ENCODE data around the gene TMEM217.

TMEM217 gene

GRCh38 chr6:37280162-37280887 is 22.4 kb upstream of the TMEM217 start:
- DNase-seq (ENCODE audit: low read depth): no peak

DNA sequence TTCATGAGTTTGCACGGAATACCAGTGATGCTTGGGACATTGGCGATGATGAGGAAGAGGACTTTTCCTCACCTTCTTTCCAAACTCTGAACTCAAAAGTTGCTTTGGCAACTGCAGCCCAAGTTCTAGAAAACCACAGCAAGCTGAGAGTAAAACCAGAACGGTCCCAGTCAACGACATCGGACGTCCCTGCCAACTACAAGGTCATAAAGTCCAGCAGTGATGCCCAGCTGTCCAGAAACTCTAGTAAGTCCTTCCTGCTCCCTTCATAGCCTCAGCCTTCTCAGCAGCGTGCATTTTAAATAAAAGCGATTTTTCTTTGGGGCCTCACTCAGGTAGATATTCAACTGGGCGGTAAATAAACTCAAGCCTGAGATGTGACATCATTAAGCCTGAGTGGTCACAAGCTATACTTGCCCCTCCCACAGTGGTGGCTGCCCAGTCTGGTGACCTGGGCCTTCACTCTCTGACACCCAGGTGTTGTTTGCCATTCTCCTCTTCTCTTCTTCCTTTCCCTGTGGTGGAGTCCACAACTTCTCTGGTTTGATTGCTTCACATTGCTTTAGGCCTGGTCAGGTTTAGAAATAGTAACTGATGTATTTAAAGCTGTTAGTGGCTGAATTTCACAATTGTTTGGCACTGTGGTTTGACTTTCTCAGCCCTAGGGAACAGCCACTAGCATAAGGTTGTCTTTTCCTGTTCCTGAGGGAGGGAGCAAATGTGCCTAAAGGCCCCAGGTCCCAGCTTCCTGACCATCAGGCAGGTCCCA is 21.6 kb upstream of the TMEM217 start:
- no peak for DNase-seq (ENCODE audit: low read depth)

DNA sequence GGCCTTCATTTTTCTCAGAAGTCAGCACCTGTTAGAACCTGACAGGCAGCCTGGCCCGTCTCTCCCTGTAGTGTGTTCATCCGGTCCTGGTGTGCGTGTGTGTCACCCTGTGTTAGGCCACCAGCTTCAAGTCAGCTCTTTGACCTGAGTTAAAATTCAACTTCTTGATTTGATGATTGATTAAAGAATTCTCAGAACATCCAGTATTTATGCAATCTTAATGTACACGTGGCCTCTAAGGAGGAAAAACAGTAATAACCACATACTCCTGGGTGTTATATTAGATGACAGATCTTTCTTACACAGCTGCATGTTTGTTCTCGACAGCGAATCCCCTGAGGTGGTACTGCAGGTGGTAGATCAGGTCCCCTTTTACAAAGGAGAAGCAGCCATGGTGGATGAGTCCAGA is 19.1 kb upstream of the TMEM217 start:
- DNase-seq (ENCODE audit: low read depth): no peak

- no peak for DNase-seq (ENCODE audit: low read depth)
Measured at GRCh38 chr6:37275350-37275749, 17.4 kb upstream of the TMEM217 start.

GRCh38 chr6:37273690-37274089 is 15.7 kb upstream of the TMEM217 start:
- DNase-seq (ENCODE audit: low read depth): no peak

GRCh38 chr6:37272834-37273566 is 15.1 kb upstream of the TMEM217 start:
- no peak for DNase-seq (ENCODE audit: low read depth)

DNA sequence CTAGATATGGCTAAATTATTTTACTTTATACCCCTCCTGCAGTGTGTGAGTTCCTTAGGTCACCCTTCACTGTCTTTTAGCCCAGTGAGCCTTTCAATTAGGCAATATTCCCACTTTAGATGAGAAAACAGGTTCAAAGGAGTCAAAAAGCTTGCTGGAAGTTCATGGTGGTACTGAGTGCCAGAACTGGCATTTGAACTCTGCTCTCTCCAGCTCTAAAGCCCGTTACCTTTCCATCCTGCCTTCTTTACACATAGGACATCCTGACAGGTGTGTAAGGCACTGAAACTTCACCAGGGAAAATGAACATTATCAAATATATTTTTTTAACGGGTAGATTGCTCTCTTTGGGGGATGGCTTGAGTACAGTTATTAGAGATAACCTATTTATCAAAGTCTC is 11.2 kb upstream of the TMEM217 start:
- no peak for DNase-seq (ENCODE audit: low read depth)

- DNase-seq (ENCODE audit: low read depth): no peak
Measured at GRCh38 chr6:37265860-37266259, 7.9 kb upstream of the TMEM217 start.

GRCh38 chr6:37265001-37265400 is 7.1 kb upstream of the TMEM217 start:
- DNase-seq (ENCODE audit: low read depth): no peak

- no peak for DNase-seq (ENCODE audit: low read depth)
Measured at GRCh38 chr6:37262446-37263026, 4.6 kb upstream of the TMEM217 start.

DNA sequence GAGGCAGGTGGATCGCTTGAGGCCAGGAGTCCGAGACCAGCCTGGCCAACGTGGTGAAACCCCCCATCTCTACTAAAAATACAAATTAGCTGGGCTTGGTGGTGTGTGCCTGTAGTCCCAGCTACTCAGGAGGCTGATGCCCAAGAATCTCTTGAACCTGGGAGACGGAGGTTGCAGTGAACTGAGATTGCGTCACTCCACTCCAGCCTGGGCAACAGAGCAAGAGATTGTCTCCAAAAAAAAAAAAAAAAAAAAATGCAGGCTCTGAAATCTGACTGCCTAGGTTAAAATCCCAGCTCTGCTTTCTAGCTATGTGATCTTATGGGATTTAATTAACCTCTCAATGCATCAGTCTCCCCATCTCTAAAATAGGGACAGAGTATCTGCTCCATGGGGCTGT is 3.3 kb upstream of the TMEM217 start:
- no peak for DNase-seq (ENCODE audit: low read depth)

DNA sequence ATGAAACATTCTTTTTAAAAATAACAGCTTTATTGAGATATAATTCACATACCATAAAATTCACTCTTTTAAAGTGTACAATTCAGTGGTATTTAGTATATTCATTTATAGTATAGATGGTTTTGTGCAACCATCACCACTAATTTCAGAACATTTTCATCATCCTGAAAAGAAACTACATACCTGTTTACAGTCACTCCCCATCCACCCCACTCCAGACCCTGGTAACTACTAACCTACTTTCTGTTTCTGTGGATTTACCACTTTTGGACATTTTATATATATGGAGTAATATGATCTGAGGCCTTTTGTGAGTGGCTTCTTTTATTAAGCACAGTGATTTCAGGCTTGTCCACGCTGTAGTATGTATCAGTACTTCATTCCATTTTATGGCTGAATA is 2.5 kb upstream of the TMEM217 start:
- no peak for DNase-seq (ENCODE audit: low read depth)

GRCh38 chr6:37260040-37260439 is 2.1 kb upstream of the TMEM217 start:
- DNase-seq (ENCODE audit: low read depth): no peak

- DNase-seq (ENCODE audit: low read depth): no peak
Measured at GRCh38 chr6:37259191-37259590, 1.2 kb upstream of the TMEM217 start.

DNA sequence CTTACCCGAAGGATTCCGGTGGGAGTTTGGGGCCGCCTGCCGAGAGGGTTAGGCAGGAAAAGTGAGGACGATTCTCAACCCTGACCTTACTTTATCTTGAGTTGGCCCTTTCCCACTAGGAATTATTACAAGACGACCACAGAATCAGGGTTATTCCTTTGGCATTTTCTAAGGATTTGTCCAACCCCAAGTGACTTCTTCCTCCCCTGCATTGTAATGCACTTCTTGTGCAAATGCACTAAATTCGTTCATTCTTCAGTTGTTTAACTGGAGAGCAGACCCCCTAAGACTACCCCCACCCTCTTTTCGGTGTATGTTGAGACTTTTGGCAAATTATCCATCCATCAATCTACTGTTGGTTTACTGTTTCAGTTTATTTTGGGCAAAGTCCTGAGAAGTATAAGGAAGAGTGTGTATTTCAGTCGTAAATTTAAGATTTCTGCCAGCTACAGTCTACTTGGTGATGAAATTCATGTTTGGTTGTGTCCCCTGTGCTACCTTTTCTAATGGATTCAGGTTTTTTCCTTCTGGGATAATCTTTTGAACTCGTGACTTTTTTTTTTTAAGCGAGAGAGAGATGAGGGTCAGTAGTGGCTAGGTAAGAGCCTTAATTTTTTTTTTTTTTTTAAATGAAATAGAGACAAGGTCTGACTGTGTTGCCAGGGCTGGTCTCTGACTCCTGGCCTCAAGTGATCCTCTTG is 611 bp upstream of the TMEM217 start:
- DNase-seq (ENCODE audit: low read depth): no peak

GRCh38 chr6:37257320-37257633 is 667 bp downstream of the TMEM217 start:
- DNase-seq (ENCODE audit: low read depth): no peak

DNA sequence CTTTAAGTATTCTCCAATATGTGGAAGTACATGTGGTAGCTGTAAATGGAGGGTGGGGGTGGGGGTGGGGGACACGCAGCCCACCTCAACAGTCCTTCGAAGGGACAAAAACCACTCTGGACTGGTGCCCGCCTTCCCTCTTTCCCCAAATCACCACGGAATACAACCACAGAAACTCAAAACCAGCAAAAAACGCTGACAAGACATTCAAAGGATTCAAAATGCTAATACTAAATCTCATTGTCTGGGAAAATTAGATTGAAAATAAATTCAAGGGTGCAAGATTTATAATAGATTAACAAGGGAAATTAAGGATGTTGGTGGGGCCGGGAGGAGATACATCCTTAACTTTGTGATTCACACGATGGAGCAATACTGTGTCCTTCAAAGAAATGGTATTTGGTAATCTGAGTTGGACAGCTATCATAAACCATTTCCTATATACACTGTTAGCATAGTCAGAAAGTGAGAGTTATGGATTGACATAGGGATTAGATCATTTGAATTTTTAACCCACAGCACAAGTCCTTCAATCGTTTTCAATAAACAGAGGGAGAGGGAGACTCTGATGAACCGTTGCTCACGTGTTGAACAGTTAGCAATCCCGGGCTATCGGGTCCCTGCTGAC is 1.1 kb downstream of the TMEM217 start:
- no peak for DNase-seq (ENCODE audit: low read depth)

GRCh38 chr6:37254881-37255280 is 3.1 kb downstream of the TMEM217 start:
- no peak for DNase-seq (ENCODE audit: low read depth)

DNA sequence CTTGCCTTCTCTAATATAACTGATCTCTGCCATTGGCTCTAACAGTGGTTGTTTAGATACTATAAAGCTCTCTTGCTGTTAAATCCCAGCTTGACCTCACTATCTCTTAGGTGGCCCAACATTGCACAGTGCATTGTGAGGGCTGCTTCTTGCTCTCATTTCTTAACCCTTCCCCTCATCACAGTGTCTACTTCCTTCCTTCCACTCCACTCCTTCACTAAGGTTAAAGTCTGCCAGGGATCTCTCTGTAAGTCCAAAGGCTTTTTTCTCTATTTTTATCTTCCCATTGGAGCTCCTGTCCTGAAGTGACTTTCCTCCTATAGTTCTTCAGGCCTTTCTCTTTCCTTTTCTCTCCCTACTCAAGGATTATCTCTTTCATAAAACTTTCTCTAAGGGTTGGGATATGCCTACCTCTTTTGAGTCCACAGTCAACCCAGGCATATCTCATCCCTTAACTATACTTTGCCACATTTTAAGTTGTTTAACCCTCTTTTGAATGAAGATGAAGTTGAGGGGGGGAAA is 4.4 kb downstream of the TMEM217 start:
- DNase-seq (ENCODE audit: low read depth): no peak

DNA sequence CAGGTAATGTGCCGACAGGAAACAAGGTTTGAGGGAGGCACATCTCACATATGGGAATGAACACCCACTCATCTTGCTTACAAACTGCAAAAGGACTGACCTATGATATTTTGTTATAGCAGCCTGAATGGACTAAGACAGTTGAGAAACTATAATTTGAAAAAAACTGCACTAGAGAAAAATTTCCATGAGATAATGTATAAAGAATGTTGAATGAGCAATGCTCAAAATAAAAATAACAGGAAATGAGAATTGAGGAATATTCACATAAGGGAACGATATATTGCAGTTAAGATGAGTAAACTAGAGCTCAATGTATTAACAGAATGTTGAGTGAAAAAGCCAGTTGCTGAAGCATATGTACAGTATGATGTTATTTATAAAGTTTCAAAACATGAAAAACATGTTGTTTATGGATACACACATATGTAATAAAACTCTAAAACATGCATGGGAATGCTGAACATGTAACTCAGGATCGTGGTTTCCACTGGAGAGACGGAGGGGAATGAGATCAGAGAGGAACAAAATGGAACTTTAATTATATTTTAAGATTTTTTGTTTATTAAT is 6.6 kb downstream of the TMEM217 start:
- DNase-seq (ENCODE audit: low read depth): no peak
